K562 (cell line): ENCODE measurements around the gene BLTP3A. TPM values are rescaled to one million over a fixed set of nuclear protein-coding genes. Genes with fewer than 3 reads are reported as not detected.

Experiments
- FOXP1 ChIP-seq: sonication (generic); formaldehyde crosslinking; IDR thresholded peaks from 2 replicates; pipeline ENCODE4 v1.8.0; 2022; ENCODE audit warnings: mild to moderate bottlenecking, missing genetic modification reagents
- GABPA ChIP-seq: fragments of 200-800 bp; sonication (Bioruptor generic); conservative IDR thresholded peaks from 2 replicates; pipeline ENCODE4 v1.6.1; 2016; ENCODE audit warnings: low read depth, missing genetic modification characterization, missing compliant biosample characterization
- GATA2 ChIP-seq: sonication (generic); formaldehyde crosslinking; IDR thresholded peaks from 2 replicates; pipeline ENCODE4 v1.4.0; 2020; ENCODE audit warnings: mild to moderate bottlenecking, missing genetic modification reagents
- IFI16 ChIP-seq: fragments of 250-450 bp; sonication (Bioruptor Pico); IDR thresholded peaks from 2 replicates; pipeline ENCODE4 v2.1.2; 2022; ENCODE audit warnings: mild to moderate bottlenecking, inconsistent platforms
- IRF2 ChIP-seq: sonication (generic); formaldehyde crosslinking; IDR thresholded peaks from 2 replicates; pipeline ENCODE4 v1.8.1; 2022; ENCODE audit warnings: mild to moderate bottlenecking, missing genetic modification reagents
- NR2F6 ChIP-seq: fragments of 450-650 bp; formaldehyde crosslinking; IDR thresholded peaks from 2 replicates; pipeline ENCODE4 v1.4.0; 2020; ENCODE audit warnings: mild to moderate bottlenecking
- RBM22 ChIP-seq: fragments of 200-400 bp; formaldehyde crosslinking; IDR thresholded peaks from 2 replicates; pipeline ENCODE4 v1.6.1; 2018; ENCODE audit warnings: low read length, low read depth; ENCODE audit not compliant: poor library complexity, severe bottlenecking
- TBP ChIP-seq: optimal IDR thresholded peaks from 2 replicates; pipeline ENCODE3; 2011; ENCODE audit warnings: low read depth, low read length, improper control_type of control experiment
- TFAM ChIP-seq: fragments of 250-450 bp; sonication (Bioruptor Pico); conservative IDR thresholded peaks from 2 replicates; pipeline ENCODE4 v1.5.0; 2021; ENCODE audit warnings: mild to moderate bottlenecking, moderate library complexity
- YY1 ChIP-seq, 3 experiments: IDR thresholded peaks; 2 replicates each; pipeline ENCODE4 v1.6.1; 2011; ENCODE audit warnings: low read length in 2 of 3, mild to moderate bottlenecking in 2 of 3, moderate library complexity in 2 of 3, borderline replicate concordance in 1 of 3, control low read depth in 1 of 3, low read depth in 1 of 3; ENCODE audit not compliant: insufficient read depth in 3 of 3, insufficient replicate concordance in 2 of 3, control insufficient read depth in 1 of 3, insufficient read length in 1 of 3; ENCODE audit errors: extremely low read depth in 1 of 3
- ZC3H4 ChIP-seq: sonication (generic); formaldehyde crosslinking; IDR thresholded peaks from 2 replicates; pipeline ENCODE4 v1.9.0; 2021; ENCODE audit warnings: missing genetic modification reagents, borderline replicate concordance
- ZFP1 ChIP-seq: fragments of 450-650 bp; formaldehyde crosslinking; IDR thresholded peaks from 2 replicates; pipeline ENCODE4 v1.4.0; 2020; ENCODE audit warnings: mild to moderate bottlenecking, mixed read lengths
- ZNF274 ChIP-seq: IDR thresholded peaks from 2 replicates; pipeline ENCODE4 v1.6.1; 2011; ENCODE audit warnings: low read depth, mild to moderate bottlenecking, low read length, moderate library complexity, borderline replicate concordance
- ZNF511 ChIP-seq: sonication (generic); formaldehyde crosslinking; IDR thresholded peaks from 2 replicates; pipeline ENCODE4 v1.8.0; 2022; ENCODE audit warnings: mild to moderate bottlenecking, missing genetic modification reagents
- polyA plus RNA-seq, 8 experiments: library from polyadenylated mRNA; depleted of rRNA in 4 of 8; stranded (reverse) in 5 of 8; unstranded in 3 of 8; fragments of >200 nt; fragmentation: Nextera tagmentation in 2 of 8; fragmentation: Illumina TruSeq in 1 of 8; extraction: Ambion mirVana in 2 of 8; extraction: Trizol in 1 of 8; gene quantifications; 2 replicates each; pipeline versions ENCODE4 v1.2.1 to v1.2.3, GENCODE V29; 2011 to 2014; ENCODE audit warnings: inconsistent platforms in 1 of 8, missing spikeins in 1 of 8
- total RNA-seq, 7 experiments: library from RNA; depleted of rRNA in 6 of 7; stranded (reverse); fragments of >200 nt in 6 of 7; fragmentation: Illumina TruSeq in 2 of 7; extraction: Trizol in 2 of 7; gene quantifications; 2 replicates each; pipeline versions ENCODE4 v1.2.1 to v1.2.3, GENCODE V29; 2011 to 2021; ENCODE audit warnings: low replicate concordance in 1 of 7
- TF ChIP-seq, protein P1 (sequence below): fragments of 250-450 bp; sonication (Bioruptor Pico); IDR thresholded peaks from 2 replicates; pipeline ENCODE4 v1.5.0; 2020; ENCODE audit warnings: mild to moderate bottlenecking, borderline replicate concordance
- TF ChIP-seq, protein P2 (sequence below): sonication (generic); formaldehyde crosslinking; IDR thresholded peaks from 2 replicates; pipeline ENCODE4 v1.8.1; 2023; ENCODE audit warnings: mild to moderate bottlenecking, missing genetic modification reagents
- TF ChIP-seq, protein P3 (sequence below), 2 experiments: fragments of 450-650 bp in 1 of 2; IDR thresholded peaks; 2 replicates each; pipeline ENCODE4 v1.6.1; 2011 to 2017; ENCODE audit warnings: low read depth in 2 of 2, antibody characterized with exemption in 1 of 2, borderline replicate concordance in 1 of 2, low read length in 1 of 2, mild to moderate bottlenecking in 1 of 2, mixed read lengths in 1 of 2; ENCODE audit not compliant: control insufficient read depth in 1 of 2

The BLTP3A gene
- total and polyA plus RNA-seq, 9 of the 15 experiments (the other 6 are each of a cell fraction or from before 2014, with no cell fraction given): 7.5 to 34.6 (median 15.5) TPM

- TF ChIP-seq YY1 (IDR thresholded peaks at IDR 0.05; ENCODE audit: borderline replicate concordance in 1 of 3, control insufficient read depth in 1 of 3, extremely low read depth in 1 of 3, insufficient read depth in 3 of 3, insufficient read length in 1 of 3, insufficient replicate concordance in 2 of 3, low read depth in 1 of 3, low read length in 2 of 3): no peak
- TF ChIP-seq RBM22: no peak
- no peak for TF ChIP-seq NR2F6 (CRISPR knock-in tag)
- no peak for TF ChIP-seq IFI16 (CRISPR knock-in tag)
- TF ChIP-seq GATA2 (CRISPR knock-in tag): 0 out of 2 replicates have a peak, but pooled peaks have one; percentile 20
- TF ChIP-seq, protein P1, sequence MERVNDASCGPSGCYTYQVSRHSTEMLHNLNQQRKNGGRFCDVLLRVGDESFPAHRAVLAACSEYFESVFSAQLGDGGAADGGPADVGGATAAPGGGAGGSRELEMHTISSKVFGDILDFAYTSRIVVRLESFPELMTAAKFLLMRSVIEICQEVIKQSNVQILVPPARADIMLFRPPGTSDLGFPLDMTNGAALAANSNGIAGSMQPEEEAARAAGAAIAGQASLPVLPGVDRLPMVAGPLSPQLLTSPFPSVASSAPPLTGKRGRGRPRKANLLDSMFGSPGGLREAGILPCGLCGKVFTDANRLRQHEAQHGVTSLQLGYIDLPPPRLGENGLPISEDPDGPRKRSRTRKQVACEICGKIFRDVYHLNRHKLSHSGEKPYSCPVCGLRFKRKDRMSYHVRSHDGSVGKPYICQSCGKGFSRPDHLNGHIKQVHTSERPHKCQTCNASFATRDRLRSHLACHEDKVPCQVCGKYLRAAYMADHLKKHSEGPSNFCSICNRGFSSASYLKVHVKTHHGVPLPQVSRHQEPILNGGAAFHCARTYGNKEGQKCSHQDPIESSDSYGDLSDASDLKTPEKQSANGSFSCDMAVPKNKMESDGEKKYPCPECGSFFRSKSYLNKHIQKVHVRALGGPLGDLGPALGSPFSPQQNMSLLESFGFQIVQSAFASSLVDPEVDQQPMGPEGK: no peak
- TF ChIP-seq GABPA: no peak
- TF ChIP-seq ZNF511 (CRISPR knock-in tag): no peak
- TF ChIP-seq ZNF274: no peak
- TF ChIP-seq, protein P2, sequence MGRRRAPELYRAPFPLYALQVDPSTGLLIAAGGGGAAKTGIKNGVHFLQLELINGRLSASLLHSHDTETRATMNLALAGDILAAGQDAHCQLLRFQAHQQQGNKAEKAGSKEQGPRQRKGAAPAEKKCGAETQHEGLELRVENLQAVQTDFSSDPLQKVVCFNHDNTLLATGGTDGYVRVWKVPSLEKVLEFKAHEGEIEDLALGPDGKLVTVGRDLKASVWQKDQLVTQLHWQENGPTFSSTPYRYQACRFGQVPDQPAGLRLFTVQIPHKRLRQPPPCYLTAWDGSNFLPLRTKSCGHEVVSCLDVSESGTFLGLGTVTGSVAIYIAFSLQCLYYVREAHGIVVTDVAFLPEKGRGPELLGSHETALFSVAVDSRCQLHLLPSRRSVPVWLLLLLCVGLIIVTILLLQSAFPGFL: no peak
- TF ChIP-seq TBP: no peak
- no peak for TF ChIP-seq TFAM (CRISPR knock-in tag)
- no peak for TF ChIP-seq ZC3H4 (CRISPR knock-in tag)
- TF ChIP-seq, protein P3, sequence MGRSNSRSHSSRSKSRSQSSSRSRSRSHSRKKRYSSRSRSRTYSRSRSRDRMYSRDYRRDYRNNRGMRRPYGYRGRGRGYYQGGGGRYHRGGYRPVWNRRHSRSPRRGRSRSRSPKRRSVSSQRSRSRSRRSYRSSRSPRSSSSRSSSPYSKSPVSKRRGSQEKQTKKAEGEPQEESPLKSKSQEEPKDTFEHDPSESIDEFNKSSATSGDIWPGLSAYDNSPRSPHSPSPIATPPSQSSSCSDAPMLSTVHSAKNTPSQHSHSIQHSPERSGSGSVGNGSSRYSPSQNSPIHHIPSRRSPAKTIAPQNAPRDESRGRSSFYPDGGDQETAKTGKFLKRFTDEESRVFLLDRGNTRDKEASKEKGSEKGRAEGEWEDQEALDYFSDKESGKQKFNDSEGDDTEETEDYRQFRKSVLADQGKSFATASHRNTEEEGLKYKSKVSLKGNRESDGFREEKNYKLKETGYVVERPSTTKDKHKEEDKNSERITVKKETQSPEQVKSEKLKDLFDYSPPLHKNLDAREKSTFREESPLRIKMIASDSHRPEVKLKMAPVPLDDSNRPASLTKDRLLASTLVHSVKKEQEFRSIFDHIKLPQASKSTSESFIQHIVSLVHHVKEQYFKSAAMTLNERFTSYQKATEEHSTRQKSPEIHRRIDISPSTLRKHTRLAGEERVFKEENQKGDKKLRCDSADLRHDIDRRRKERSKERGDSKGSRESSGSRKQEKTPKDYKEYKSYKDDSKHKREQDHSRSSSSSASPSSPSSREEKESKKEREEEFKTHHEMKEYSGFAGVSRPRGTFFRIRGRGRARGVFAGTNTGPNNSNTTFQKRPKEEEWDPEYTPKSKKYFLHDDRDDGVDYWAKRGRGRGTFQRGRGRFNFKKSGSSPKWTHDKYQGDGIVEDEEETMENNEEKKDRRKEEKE (IDR thresholded peaks at IDR 0.05; ENCODE audit: borderline replicate concordance in 1 of 2, control insufficient read depth in 1 of 2, low read depth in 2 of 2, low read length in 1 of 2): no peak
- no peak for TF ChIP-seq ZFP1 (CRISPR knock-in tag)
- TF ChIP-seq IRF2 (CRISPR knock-in tag): no peak
- TF ChIP-seq FOXP1 (CRISPR knock-in tag): no peak
These were observed 43.1 kb downstream of the BLTP3A start (continued) for GRCh38 chr6:34834789-34835518.
